Ovary (tissue), 9 donors: ENCODE data around the gene MICAL2. TPM values are rescaled to one million over a fixed set of nuclear protein-coding genes. Genes with fewer than 3 reads are reported as not detected.
A peak's percentile ranks its signal among the peaks of the same experiment; 100 is the strongest.

Experiments used
- DNase-seq, 5 donors: peaks; one replicate each; pipeline ENCODE4 v3.0.0-alpha.2; 2019 to 2020
- H3K27ac ChIP-seq, 2 donors: fragments of 200-600 bp; one replicate each; pipeline versions ENCODE4 v1.5.1 to v1.8.0; 2019 to 2022
- H3K27me3 ChIP-seq: fragments of 200-600 bp; one replicate; pipeline ENCODE4 v1.8.0; 2022
- H3K36me3 ChIP-seq: fragments of 200-600 bp; sonication (generic); one replicate; pipeline ENCODE4 v1.5.1; 2019
- H3K4me1 ChIP-seq: one replicate; pipeline ENCODE4 v1.8.1; 2013; ENCODE audit warnings: mild to moderate bottlenecking, moderate library complexity; ENCODE audit not compliant: insufficient read depth
- H3K4me3 ChIP-seq: fragments of 200-600 bp; sonication (generic); one replicate; pipeline ENCODE4 v1.5.1; 2017
- H3K9me3 ChIP-seq, 2 donors: fragments of 200-600 bp in 1 of 2; sonication (generic) in 1 of 2; one replicate each; pipeline versions ENCODE4 v1.5.1 to v1.8.1; 2013 to 2019; ENCODE audit warnings: mild to moderate bottlenecking in 1 of 2, moderate library complexity in 1 of 2
- CTCF ChIP-seq, 3 donors: fragments of 450-650 bp in 2 of 3; fragments of 200-600 bp in 1 of 3; IDR thresholded peaks; one replicate each; pipeline versions ENCODE4 v1.5.1 to v1.8.0; 2016 to 2022; ENCODE audit warnings: antibody characterized with exemption in 3 of 3, mild to moderate bottlenecking in 1 of 3
- EP300 ChIP-seq: sonication (generic); formaldehyde crosslinking; IDR thresholded peaks from one replicate; pipeline ENCODE4 v1.6.1; 2017; ENCODE audit warnings: antibody characterized with exemption
- POLR2A ChIP-seq: fragments of 450-650 bp; IDR thresholded peaks from one replicate; pipeline ENCODE4 v1.6.1; 2017; ENCODE audit warnings: antibody characterized with exemption, mild to moderate bottlenecking, moderate library complexity
- WGBS, 3 donors: extraction: QIAGEN DNeasy Blood & Tissue Kit in 1 of 3; methylation state at CpG; one replicate each; pipeline versions ENCODE4 v1.1.5 to v1.1.7; 2013 to 2017; 5-methylcytosine and 5-hydroxymethylcytosine counted together
- intact Hi-C, 4 donors: fragments of 100-400 bp; cut with DNase I; formaldehyde crosslinking; loops; one replicate each; pipeline versions ENCODE4 v1.11.0 to v1.15.1; 2022 to 2023
- polyA plus RNA-seq, 2 donors: library from polyadenylated mRNA; stranded (reverse); fragments of 200-250 nt in 1 of 2; fragments of 350-450 nt in 1 of 2; fragmentation: Illumina TruSeq in 1 of 2; extraction: RNeasy Lipid Tissue Mini Kit (QIAGEN cat#74804) in 1 of 2; gene quantifications; one replicate each; pipeline ENCODE4 v1.2.3, GENCODE V29; 2013 to 2014
- total RNA-seq, 7 donors: library from RNA; depleted of rRNA in 2 of 7; stranded (reverse); fragments of >200 nt in 2 of 7; fragmentation: NEBNext Ultra II Directional in 3 of 7; extraction: Animal tissue kit (Norgen Biotek cat#: 25700) in 3 of 7; gene quantifications; one replicate each; pipeline versions ENCODE4 v1.1.0 to v1.2.4, GENCODE V29; 2016 to 2023
- donor health status: DM: no; HTN: no; CAD: no; lungs with moderate emphysema.
- donor health status: DM: no; HTN: no; CAD: no.
- donor health status: Bipolar disorder and iron deficiency.
- donor health status: DM: yes; HTN: yes; CAD: no.
- donor health status: DM: no; HTN: no; CAD: no.
- donor health status: DM: yes; HTN: yes; CAD: no.

MICAL2 gene
- total and polyA plus RNA-seq, 9 donors: 10.7 to 73.6 (median 32.5) TPM

- no peaks in the 10 kb centered on the region for H3K27me3 ChIP-seq
- intact Hi-C loops: no loop called here
- H3K27ac ChIP-seq: peak overlapping the region; percentile 24 to 32
- H3K9me3 ChIP-seq: no peaks in the 10 kb centered on the region
- no peak for TF ChIP-seq CTCF (IDR thresholded peaks at IDR 0.05)
- TF ChIP-seq EP300: no peak
- no peak for TF ChIP-seq POLR2A
- H3K4me1 ChIP-seq: peaks cover 30% of the 10 kb centered on the region
- WGBS, 3 donors: 16 to 31% (median 23%) methylated on average over 12 of the region's 12 CpGs
- DNase-seq: peak; percentile 30 to 73 (median 53)
- H3K36me3 ChIP-seq: no peaks in the 10 kb centered on the region
- H3K4me3 ChIP-seq: no peak overlapping the region
Observed at GRCh38 chr11:12139144-12139881, 28.9 kb downstream of the MICAL2 start.

DNA sequence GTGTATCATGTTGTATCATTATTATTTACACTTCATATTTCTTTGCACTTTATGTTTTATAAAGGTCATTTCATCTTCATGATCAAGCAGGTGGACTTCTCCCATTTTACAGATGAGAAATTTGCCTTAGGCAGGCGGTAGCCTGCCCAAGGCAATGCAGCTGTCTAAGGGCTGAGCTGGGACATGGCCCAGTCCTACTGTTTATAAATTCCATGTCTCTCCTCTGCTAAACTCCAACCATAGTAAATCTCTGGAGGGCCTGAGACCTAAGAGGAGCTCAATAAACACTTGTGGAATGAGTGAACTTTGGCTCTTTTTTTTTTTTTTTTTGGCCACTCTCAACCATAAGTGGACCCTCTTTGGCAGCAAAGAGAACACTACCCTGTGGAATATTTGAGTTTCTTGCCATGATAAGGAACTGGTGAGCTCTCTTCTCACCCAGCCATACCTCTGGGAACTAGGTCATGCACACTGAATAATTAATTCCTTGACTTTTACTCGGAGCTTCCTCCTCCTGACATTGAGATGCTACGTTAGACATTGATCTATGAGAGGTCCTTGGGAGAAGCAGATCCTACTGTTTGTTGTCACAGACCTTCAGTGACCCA lies 29.9 kb downstream of the MICAL2 start:
- WGBS, 3 donors: 51 to 72% (median 57%) methylated on average over 3 of the region's 3 CpGs
- H3K4me1 ChIP-seq: peaks cover 35% of the 10 kb centered on the region
- no peak overlapping the region for H3K27ac ChIP-seq
- TF ChIP-seq EP300 (no peak), POLR2A (no peak), CTCF (IDR thresholded peaks at IDR 0.05) (no peak)
- no peaks in the 10 kb centered on the region for H3K27me3 ChIP-seq
- H3K4me3 ChIP-seq: no peak overlapping the region
- intact Hi-C loops: no loop called here
- no peaks in the 10 kb centered on the region for H3K36me3 ChIP-seq
- no peak for DNase-seq
- H3K9me3 ChIP-seq: no peaks in the 10 kb centered on the region

DNA sequence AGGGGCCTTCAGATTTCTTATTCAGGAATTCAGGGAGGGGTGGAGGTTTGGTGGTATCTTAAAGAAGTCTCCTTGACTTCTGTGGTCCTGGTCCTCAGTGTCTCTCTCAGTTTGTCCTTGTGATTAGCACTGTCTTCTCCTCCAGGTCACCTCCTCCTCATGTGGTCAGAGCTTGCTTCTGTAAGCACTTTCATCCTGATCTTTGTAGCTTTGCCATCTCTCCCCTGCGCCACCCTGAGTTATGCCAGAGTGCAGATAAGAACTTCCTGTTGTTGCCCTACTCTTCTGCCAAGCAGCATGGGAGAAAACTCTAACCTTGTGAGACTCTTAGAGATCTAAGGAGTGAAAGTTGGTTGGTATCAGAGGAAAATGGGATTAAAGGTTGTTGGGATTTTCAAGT lies 30.9 kb downstream of the MICAL2 start:
- no peaks in the 10 kb centered on the region for H3K9me3 ChIP-seq
- H3K27me3 ChIP-seq: no peaks in the 10 kb centered on the region
- intact Hi-C loops: no loop called here
- 88 to 93% (median 88%) methylated on average over 1 of the region's 1 CpG for WGBS, 3 donors
- TF ChIP-seq POLR2A: no peak
- TF ChIP-seq EP300: no peak
- no peak for TF ChIP-seq CTCF (IDR thresholded peaks at IDR 0.05)
- DNase-seq: no peak
- H3K4me3 ChIP-seq: no peak overlapping the region
- peaks cover 35% of the 10 kb centered on the region for H3K4me1 ChIP-seq
- no peaks in the 10 kb centered on the region for H3K36me3 ChIP-seq
- no peak overlapping the region for H3K27ac ChIP-seq

- Histone ChIP-seq H3K27me3 (no peaks in the 10 kb centered on the region), H3K36me3 (no peaks in the 10 kb centered on the region), H3K27ac (no peak overlapping the region), H3K9me3 (no peaks in the 10 kb centered on the region), H3K4me1 (peaks cover 35% of the 10 kb centered on the region), H3K4me3 (no peak overlapping the region)
- 94 to 96% (median 95%) methylated on average over 2 of the region's 2 CpGs for WGBS, 3 donors
- TF ChIP-seq EP300 (no peak), POLR2A (no peak), CTCF (IDR thresholded peaks at IDR 0.05) (no peak)
- no peak for DNase-seq
- intact Hi-C loops: no loop called here
Observed at GRCh38 chr11:12142176-12142575, 31.8 kb downstream of the MICAL2 start.
